ENCODE results near the gene SLC45A3. TPM values are rescaled to one million over a fixed set of nuclear protein-coding genes. Genes with fewer than 3 reads are reported as not detected.
A peak's percentile ranks its signal among the peaks of the same experiment; 100 is the strongest.

SLC45A3 gene
- total RNA-seq, 2 donors from 2014 or later: 17.9 to 29.6 TPM

- Histone ChIP-seq H3K27ac (no peak overlapping the region), H3K9me3 (no peaks in the 10 kb centered on the region), H3K27me3 (no peaks in the 10 kb centered on the region), H3K9ac (ENCODE audit: low read depth in 2 of 2, low read length in 2 of 2) (no peak overlapping the region), H3K4me3 (no peak overlapping the region), H3K36me3 (no peaks in the 10 kb centered on the region), H3K4me1 (no peaks in the 10 kb centered on the region)
- no peak for DNase-seq
- no peak for TF ChIP-seq CTCF (IDR thresholded peaks at IDR 0.05)
- intact Hi-C loops (cut with DNase I): loop anchor here (2.0 to 5.0 kb wide), 2 partner anchors 43 to 106 kb away; no protein-coding TSS in a partner anchor
Measured at GRCh38 chr1:205633421-205633976, 46.8 kb downstream of the SLC45A3 start.

GRCh38 chr1:205632669-205633169 lies 47.6 kb downstream of the SLC45A3 start:
- peak overlapping the region; percentile 86 for H3K27ac ChIP-seq
- no peak for TF ChIP-seq CTCF (IDR thresholded peaks at IDR 0.05)
- peak overlapping the region; percentile 56 for H3K4me3 ChIP-seq
- H3K36me3 ChIP-seq: no peaks in the 10 kb centered on the region
- H3K9ac ChIP-seq (ENCODE audit: low read depth in 2 of 2, low read length in 2 of 2): peak overlapping the region in 1 of 2 donors; percentile 90
- H3K27me3 ChIP-seq: no peaks in the 10 kb centered on the region
- intact Hi-C loops (cut with DNase I): loop anchor here (2.0 to 5.0 kb wide), 2 partner anchors 42 to 105 kb away; no protein-coding TSS in a partner anchor
- H3K4me1 ChIP-seq: no peaks in the 10 kb centered on the region
- H3K9me3 ChIP-seq: no peaks in the 10 kb centered on the region
- no peak for DNase-seq

GRCh38 chr1:205631768-205632668 lies 48.3 kb downstream of the SLC45A3 start, which contains the start of gene ELK4:
TSS of gene ELK4 (minus strand) at chr1:205632011. CDS start at chr1:205623882, 8,129 bp downstream.
- Histone ChIP-seq H3K9me3 (no peaks in the 10 kb centered on the region), H3K9ac (ENCODE audit: low read depth in 2 of 2, low read length in 2 of 2) (peak within 1 kb of the TSS; percentile 90 to 95), H3K36me3 (no peaks in the 10 kb centered on the region), H3K27ac (peak within 1 kb of the TSS; percentile 86), H3K4me3 (peak within 1 kb of the TSS; percentile 56), H3K4me1 (no peaks in the 10 kb centered on the region), H3K27me3 (no peaks in the 10 kb centered on the region)
- intact Hi-C loops (cut with DNase I): loop anchor here (2.0 to 5.0 kb wide), 2 partner anchors 41 to 105 kb away; no protein-coding TSS in a partner anchor
- TF ChIP-seq CTCF (IDR thresholded peaks at IDR 0.05): peak; percentile 51
- peak; percentile 99 for DNase-seq

GRCh38 chr1:205631010-205631767 lies 49.1 kb downstream of the SLC45A3 start:
- no peak for TF ChIP-seq CTCF (IDR thresholded peaks at IDR 0.05)
- H3K36me3 ChIP-seq: no peaks in the 10 kb centered on the region
- H3K4me3 ChIP-seq: peak overlapping the region; percentile 56
- DNase-seq: peak; percentile 78
- no peaks in the 10 kb centered on the region for H3K27me3 ChIP-seq
- H3K27ac ChIP-seq: peak overlapping the region; percentile 86
- intact Hi-C loops (cut with DNase I): loop anchor here (5.0 kb wide), 1 partner anchor 104 kb away; no protein-coding TSS in a partner anchor
- H3K9ac ChIP-seq (ENCODE audit: low read depth in 2 of 2, low read length in 2 of 2): peak overlapping the region; percentile 89 to 95
- H3K9me3 ChIP-seq: no peaks in the 10 kb centered on the region
- H3K4me1 ChIP-seq: no peaks in the 10 kb centered on the region

GRCh38 chr1:205630651-205631009 lies 49.7 kb downstream of the SLC45A3 start:
- intact Hi-C loops (cut with DNase I): loop anchor here (5.0 kb wide), 1 partner anchor 103 kb away; no protein-coding TSS in a partner anchor

More at GRCh38 chr1:205630651-205631009, 49.7 kb downstream of the SLC45A3 start:
- no peak for TF ChIP-seq CTCF (IDR thresholded peaks at IDR 0.05)
- Histone ChIP-seq H3K9me3 (no peaks in the 10 kb centered on the region), H3K27ac (peak overlapping the region; percentile 86), H3K4me1 (no peaks in the 10 kb centered on the region), H3K36me3 (no peaks in the 10 kb centered on the region), H3K27me3 (no peaks in the 10 kb centered on the region), H3K4me3 (peak overlapping the region; percentile 56), H3K9ac (ENCODE audit: low read depth in 2 of 2, low read length in 2 of 2) (peak overlapping the region; percentile 89 to 95)
- no peak for DNase-seq
